Type B pancreatic cell (in vitro differentiated cells): ENCODE results near the gene TEP1. TPM values are rescaled to one million over a fixed set of nuclear protein-coding genes. Genes with fewer than 3 reads are reported as not detected.
A peak's percentile ranks its signal among the peaks of the same experiment; 100 is the strongest.

Experiments
- DNase-seq: peaks from one replicate; pipeline ENCODE4 v3.0.0; 2021; ENCODE audit warnings: mixed read lengths; ENCODE audit not compliant: unreplicated experiment; ENCODE audit errors: extremely low spot score
- H3K27ac Mint-ChIP-seq: 2 replicates; pipeline ENCODE4 v1.8.0; 2021; ENCODE audit warnings: mild to moderate bottlenecking, mixed read lengths
- H3K27me3 Mint-ChIP-seq: 2 replicates; pipeline ENCODE4 v1.8.0; 2021; ENCODE audit warnings: mixed read lengths
- H3K36me3 Mint-ChIP-seq: 2 replicates; pipeline ENCODE4 v1.8.0; 2021; ENCODE audit warnings: mixed read lengths
- H3K4me1 Mint-ChIP-seq: one replicate; pipeline ENCODE4 v1.8.0; 2021; ENCODE audit warnings: mixed read lengths; ENCODE audit not compliant: unreplicated experiment
- H3K4me3 Mint-ChIP-seq: 2 replicates; pipeline ENCODE4 v1.8.0; 2021; ENCODE audit warnings: mild to moderate bottlenecking, mixed read lengths
- H3K9me3 Mint-ChIP-seq: 2 replicates; pipeline ENCODE4 v1.8.0; 2021; ENCODE audit warnings: mixed read lengths
- CTCF ChIP-seq: fragments of 200-600 bp; sonication (generic); conservative IDR thresholded peaks from 2 replicates; pipeline ENCODE4 v1.5.0; 2021; ENCODE audit warnings: antibody characterized with exemption, mild to moderate bottlenecking
- total RNA-seq: library from RNA; stranded (reverse); gene quantifications from 2 replicates; pipeline ENCODE4 v1.2.1, GENCODE V29; 2021; ENCODE audit warnings: low replicate concordance

Gene TEP1
- total RNA-seq, 1 donor from 2014 or later = 23.1 TPM

- no peak for TF ChIP-seq CTCF
- Mint-ChIP-seq H3K9me3 (no peaks in the 10 kb centered on the region), H3K27me3 (no peaks in the 10 kb centered on the region), H3K27ac (peak overlapping the region; percentile 92), H3K4me3 (peak overlapping the region; percentile 93), H3K36me3 (peaks cover 7% of the 10 kb centered on the region), H3K4me1 (peaks cover 21% of the 10 kb centered on the region)
- DNase-seq = no peak
These were observed 890 bp downstream of the TEP1 start for GRCh38 chr14:20412411-20412810.

GRCh38 chr14:20409226-20409625 lies 4.1 kb downstream of the TEP1 start:
- H3K27ac Mint-ChIP-seq = no peak overlapping the region
- no peak for TF ChIP-seq CTCF
- H3K4me3 Mint-ChIP-seq = no peak overlapping the region
- peaks cover 22% of the 10 kb centered on the region for H3K36me3 Mint-ChIP-seq
- H3K4me1 Mint-ChIP-seq = peaks cover 16% of the 10 kb centered on the region
- no peaks in the 10 kb centered on the region for H3K27me3 Mint-ChIP-seq
- no peak for DNase-seq
- H3K9me3 Mint-ChIP-seq = no peaks in the 10 kb centered on the region

- DNase-seq = no peak
- Mint-ChIP-seq H3K27ac (no peak overlapping the region), H3K4me1 (no peaks in the 10 kb centered on the region), H3K36me3 (peaks cover 34% of the 10 kb centered on the region), H3K27me3 (no peaks in the 10 kb centered on the region), H3K9me3 (no peaks in the 10 kb centered on the region), H3K4me3 (no peak overlapping the region)
- no peak for TF ChIP-seq CTCF
These were observed 9.8 kb downstream of the TEP1 start for GRCh38 chr14:20403521-20403920.

- peaks cover 28% of the 10 kb centered on the region for H3K36me3 Mint-ChIP-seq
- TF ChIP-seq CTCF = no peak
- no peak for DNase-seq
- H3K27ac Mint-ChIP-seq = peak overlapping the region; percentile 85
- H3K4me3 Mint-ChIP-seq = peak overlapping the region; percentile 1
- H3K27me3 Mint-ChIP-seq = no peaks in the 10 kb centered on the region
- H3K4me1 Mint-ChIP-seq = no peaks in the 10 kb centered on the region
- H3K9me3 Mint-ChIP-seq = no peaks in the 10 kb centered on the region
These were observed 12.2 kb downstream of the TEP1 start for GRCh38 chr14:20400965-20401593.

- H3K27ac Mint-ChIP-seq = peak overlapping the region; percentile 85
- H3K36me3 Mint-ChIP-seq = peaks cover 31% of the 10 kb centered on the region
- no peaks in the 10 kb centered on the region for H3K4me1 Mint-ChIP-seq
- TF ChIP-seq CTCF = no peak
- no peaks in the 10 kb centered on the region for H3K27me3 Mint-ChIP-seq
- no peak overlapping the region for H3K4me3 Mint-ChIP-seq
- DNase-seq = no peak
- no peaks in the 10 kb centered on the region for H3K9me3 Mint-ChIP-seq
These were observed 12.7 kb downstream of the TEP1 start for GRCh38 chr14:20400589-20400964.

GRCh38 chr14:20397511-20397910 lies 15.8 kb downstream of the TEP1 start:
- Mint-ChIP-seq H3K9me3 (no peaks in the 10 kb centered on the region), H3K36me3 (peaks cover 29% of the 10 kb centered on the region), H3K4me1 (no peaks in the 10 kb centered on the region), H3K27me3 (no peaks in the 10 kb centered on the region), H3K4me3 (no peak overlapping the region), H3K27ac (no peak overlapping the region)
- TF ChIP-seq CTCF = no peak
- DNase-seq = no peak
